C4-2B (cell line): ENCODE measurements around the gene LNPK.
"Not testable (repeated sequence)": the region's sequence is repeated elsewhere in the genome, so short reads cannot be mapped to it uniquely, and the experiment has no call there.

Source experiments
- H3K27ac ChIP-seq: fragments of 450-650 bp; 2 replicates; pipeline ENCODE4 v1.5.1; 2017
- ZFX ChIP-seq: fragments of 450-650 bp; IDR thresholded peaks from 2 replicates; pipeline ENCODE4 v1.6.1; 2017
- TF ChIP-seq, protein P1 (sequence below): fragments of 450-650 bp; conservative IDR thresholded peaks from 2 replicates; pipeline ENCODE4 v1.5.1; 2017; ENCODE audit warnings: mild to moderate bottlenecking

LNPK gene

DNA sequence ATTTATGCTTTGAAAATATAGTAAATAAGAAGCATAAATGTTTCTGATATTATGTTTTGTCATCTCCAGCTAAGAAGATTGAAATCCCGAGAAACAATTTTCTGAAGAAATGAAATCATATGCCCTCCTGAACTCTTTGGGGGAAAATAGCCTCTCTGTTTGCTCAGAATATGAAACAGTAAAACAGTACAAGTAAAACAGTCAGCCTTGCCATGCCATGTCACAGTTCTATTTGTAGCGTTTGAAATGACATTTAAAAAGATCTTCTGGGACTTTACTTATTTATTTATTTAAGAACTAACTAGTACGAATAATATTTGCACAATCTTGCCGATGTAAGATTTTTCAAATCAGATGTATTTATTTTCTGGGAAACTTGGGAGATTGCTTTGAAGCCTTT lies 98.0 kb downstream of the LNPK start:
- no peak overlapping the region for H3K27ac ChIP-seq
- TF ChIP-seq, protein P1, sequence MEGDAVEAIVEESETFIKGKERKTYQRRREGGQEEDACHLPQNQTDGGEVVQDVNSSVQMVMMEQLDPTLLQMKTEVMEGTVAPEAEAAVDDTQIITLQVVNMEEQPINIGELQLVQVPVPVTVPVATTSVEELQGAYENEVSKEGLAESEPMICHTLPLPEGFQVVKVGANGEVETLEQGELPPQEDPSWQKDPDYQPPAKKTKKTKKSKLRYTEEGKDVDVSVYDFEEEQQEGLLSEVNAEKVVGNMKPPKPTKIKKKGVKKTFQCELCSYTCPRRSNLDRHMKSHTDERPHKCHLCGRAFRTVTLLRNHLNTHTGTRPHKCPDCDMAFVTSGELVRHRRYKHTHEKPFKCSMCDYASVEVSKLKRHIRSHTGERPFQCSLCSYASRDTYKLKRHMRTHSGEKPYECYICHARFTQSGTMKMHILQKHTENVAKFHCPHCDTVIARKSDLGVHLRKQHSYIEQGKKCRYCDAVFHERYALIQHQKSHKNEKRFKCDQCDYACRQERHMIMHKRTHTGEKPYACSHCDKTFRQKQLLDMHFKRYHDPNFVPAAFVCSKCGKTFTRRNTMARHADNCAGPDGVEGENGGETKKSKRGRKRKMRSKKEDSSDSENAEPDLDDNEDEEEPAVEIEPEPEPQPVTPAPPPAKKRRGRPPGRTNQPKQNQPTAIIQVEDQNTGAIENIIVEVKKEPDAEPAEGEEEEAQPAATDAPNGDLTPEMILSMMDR, result no peak
- no peak for TF ChIP-seq ZFX

DNA sequence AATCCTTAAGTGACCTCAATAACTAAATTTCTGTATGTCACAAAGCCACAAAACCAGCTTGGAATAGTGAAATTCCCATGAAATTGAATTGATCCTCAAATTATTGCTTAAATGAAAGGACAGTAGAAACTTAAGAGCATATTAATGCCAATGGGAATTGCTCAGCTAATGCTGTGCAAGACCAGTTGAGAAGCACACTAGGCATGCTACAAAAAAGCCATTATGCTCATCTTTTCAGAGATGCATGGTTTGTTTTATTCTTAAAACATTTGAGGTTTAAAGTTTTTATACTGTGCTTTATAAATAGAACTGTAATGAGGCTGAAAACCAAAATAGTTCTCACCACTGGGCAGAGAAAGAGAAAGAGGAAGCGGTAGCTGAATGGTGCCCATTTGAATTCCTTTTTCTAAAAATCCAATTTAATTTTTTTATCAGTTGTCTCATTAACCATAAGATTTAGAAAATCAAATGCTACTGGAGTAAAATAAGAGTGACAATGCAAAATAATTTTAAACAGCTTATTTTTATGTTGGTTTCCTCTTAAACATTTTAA lies 98.6 kb downstream of the LNPK start:
- TF ChIP-seq, protein P1, result no peak
- no peak for TF ChIP-seq ZFX
- no peak overlapping the region for H3K27ac ChIP-seq

DNA sequence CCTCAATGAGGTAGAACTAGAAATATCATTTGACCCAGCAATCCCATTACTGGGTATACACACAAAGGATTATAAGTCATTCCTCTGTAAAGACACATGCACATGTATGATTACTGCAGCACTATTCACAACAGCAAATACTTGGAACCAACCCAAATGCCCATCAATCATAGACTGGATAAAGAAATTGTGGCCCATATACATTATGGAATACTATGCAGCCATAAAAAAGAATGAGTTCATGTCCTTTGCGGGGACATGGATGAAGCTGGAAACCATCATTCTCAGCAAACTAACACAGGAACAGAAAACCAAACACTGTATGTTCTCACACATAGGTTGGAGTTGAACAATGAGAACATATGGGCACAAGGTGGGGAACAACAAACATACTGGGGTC lies 106.1 kb downstream of the LNPK start:
- H3K27ac ChIP-seq, result not testable (repeated sequence)

DNA sequence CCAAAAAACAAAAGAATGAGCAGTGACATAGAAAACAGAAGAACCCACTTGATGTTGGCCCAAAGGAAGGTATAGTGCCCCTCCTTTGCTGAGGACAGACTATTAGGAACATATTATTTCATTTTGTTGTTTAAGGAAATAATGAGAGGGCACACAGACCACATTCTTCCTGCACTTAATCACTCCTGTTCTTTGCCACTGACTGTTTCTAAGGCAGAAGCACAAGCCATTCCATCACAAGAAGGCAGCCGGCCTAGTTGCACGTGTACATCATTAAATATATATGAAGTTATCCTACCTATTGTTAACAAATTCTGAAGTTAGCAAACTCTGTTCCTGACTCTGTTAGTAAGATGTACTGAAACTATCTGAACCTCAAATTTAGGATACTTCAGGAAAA lies 110.0 kb downstream of the LNPK start:
- TF ChIP-seq ZFX, result no peak
- TF ChIP-seq, protein P1, result no peak
- H3K27ac ChIP-seq, result no peak overlapping the region

DNA sequence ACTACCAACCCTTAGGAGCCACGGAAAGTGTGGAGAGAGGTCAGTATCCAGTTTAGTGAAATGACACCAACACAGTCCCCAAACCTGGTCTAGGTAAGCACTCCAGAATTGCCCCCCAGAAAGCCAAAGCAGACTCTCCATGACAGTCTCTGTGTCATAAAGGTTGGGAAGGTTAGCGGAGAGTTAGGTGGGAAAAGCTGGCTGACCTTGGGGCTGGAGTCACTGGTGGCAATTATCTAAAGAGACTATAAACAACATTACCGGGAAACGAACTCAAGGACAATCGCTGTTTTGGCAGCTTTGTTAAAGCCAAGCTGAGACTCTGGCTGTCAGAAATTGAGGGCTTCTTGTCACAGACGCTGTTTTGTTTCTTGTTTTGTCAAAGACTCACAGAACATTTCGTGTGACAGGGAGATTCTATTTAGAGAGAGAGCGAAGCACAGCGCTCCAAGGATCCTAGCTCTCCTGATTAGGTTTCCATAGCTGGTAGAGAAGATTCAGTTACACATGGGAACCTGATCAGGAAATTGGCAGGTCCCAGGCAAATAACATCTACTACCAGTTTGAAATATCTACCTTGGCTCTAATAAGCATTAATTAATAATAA lies 111.3 kb downstream of the LNPK start:
- H3K27ac ChIP-seq, result no peak overlapping the region
- no peak for TF ChIP-seq ZFX

DNA sequence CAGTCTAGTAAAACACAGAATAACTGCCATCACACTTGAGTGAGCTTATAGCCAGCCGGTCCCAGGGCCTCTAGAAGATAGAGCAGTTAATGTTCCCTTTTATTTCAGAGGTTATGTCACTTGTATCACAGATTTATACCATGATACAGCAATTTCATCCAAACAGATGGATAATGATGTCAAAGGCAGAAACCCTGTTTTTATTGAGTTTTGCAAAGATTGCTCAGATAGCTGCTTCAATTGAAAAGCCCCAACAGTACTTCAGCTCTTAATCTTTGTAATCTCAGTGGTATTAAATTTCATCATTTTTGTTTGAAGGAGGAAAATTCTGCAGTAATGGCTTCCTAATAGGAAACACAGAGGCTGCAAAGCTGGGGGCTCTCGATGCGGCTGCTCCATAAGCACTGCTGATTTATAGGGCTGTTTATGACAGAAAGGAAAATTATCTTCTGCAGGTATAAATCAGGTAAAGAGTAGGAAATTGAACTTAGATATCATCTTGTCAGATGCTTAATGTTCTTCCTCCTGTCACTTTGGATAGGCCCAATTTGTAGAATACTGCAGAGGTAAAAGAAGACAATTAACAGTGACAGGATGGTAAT lies 112.3 kb downstream of the LNPK start:
- H3K27ac ChIP-seq, result no peak overlapping the region
- TF ChIP-seq, protein P1, result no peak
- TF ChIP-seq ZFX, result no peak

DNA sequence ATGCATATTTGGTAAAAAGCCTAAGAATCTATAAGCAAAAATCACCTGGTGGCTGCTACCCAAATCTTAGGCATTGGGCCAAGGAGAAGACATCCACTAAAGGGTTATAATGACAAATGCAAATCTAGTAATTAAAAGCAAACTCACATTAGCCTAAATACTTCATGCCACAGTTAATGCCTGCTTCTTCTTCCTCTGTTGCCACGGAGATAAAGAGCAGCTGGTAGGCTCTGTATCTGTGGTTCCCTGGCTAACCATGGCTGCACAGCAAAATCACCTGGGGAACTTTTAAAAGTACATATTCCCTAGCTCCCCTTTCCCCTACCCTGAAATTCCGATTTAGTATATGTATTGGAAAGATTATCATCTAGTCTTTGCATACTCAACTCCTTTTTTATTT lies 114.3 kb downstream of the LNPK start:
- H3K27ac ChIP-seq, result no peak overlapping the region
- TF ChIP-seq, protein P1, result no peak
- TF ChIP-seq ZFX, result no peak

DNA sequence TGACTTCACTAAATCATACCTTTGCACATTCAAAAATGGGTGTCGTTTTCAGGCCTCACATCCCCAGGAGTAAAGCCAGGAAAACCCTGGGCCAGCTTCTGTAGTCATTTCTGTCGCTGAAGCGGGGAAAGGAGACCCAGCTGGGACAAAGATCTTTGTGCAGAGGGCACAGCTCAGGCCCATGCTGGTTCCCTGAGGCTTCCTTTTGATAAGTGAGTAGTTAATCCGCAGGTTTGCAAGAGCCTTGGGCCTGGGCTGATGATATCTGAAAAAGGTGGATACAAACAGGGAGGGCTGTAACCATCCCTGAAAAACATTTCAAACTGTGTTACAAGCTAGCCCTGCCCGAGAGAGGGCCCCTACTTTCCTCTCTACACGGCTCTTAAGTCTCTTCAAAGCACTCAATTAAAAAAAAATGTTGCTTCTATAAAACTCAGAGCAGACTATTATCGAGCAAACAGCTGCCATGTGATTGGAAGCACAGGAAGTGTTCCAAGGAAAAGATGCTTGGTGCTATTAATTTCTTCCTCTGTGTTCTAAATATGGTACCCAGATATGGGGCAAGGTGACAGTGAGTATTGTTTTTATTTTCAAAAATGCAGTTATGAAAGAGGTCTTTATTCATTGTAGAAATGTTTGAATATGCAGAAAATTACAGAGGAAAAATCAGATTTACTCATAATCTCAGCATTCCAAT lies 117.2 kb downstream of the LNPK start:
- TF ChIP-seq ZFX, result no peak
- TF ChIP-seq, protein P1, result no peak
- H3K27ac ChIP-seq, result no peak overlapping the region
